Measurements from ENCODE around the gene CRACR2A.

Gene CRACR2A

DNA sequence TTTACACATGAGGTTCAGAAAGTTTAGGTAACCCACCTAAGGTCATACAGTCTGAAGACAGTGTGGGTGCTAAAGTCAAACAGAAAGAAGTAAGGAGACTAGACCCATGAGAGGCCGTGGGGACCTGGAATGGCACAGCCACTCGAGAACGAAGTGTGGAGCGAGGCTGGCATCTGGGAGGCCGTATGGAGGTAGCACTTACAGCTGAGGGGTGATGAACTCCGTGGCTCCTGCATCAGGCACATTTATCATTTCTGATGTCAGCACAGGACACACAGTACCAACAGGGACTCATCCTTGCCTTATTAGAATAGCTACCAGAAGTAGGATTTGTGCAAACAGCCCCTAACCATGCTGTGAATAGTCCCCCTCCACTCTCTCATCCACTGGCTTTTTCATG is 30.5 kb downstream of the CRACR2A start:
- DNase-seq = no peak

GRCh38 chr12:3720772-3721171 is 32.1 kb downstream of the CRACR2A start:
- no peak for DNase-seq

DNA sequence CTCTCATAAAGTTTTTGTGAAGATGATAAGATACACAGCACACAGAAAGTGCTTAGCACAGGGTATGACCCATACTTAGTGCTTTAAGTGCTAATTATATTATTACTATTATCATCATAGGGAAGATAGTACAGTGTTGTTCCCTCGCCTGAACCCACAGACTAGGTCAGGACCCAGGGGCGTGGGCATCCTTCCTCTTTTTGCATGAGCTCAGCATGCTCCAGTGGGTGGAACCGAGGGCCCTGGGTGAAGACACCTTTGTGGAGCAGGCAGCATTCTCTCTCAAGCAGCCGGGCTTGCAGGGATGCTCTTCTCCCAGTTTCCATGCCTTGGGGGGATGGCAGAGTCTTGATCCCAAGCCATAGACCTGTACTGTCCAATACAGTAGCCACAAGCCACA is 34.8 kb downstream of the CRACR2A start:
- DNase-seq = peak; percentile 69

DNA sequence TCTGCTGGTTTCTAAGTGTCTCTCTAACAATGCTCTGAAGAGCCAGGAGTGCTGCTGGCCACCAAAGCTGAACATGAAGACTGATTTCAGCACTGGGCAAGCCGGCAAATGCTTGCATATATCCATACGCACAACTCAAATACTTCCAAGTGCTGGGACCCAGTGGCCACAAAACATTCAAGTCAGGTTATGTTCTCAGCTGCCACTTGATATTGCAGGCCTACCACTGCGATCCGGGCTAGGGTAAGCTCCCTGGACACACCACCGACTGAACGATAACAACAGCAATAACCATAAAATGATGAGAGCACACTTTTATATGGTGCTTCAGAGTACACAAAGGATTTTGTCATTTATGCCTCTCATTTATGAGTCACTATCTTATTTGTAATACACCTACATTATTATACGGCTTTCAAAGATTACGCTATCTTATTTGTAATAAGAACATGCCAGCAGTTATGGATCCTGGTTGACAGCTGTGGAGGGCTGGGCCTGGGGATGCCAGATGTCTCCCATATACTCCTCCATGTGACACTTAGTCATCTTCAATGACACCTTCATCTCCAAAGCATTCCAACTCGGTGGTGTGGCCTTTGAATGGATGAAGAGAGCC is 35.5 kb downstream of the CRACR2A start:
- no peak for DNase-seq

DNA sequence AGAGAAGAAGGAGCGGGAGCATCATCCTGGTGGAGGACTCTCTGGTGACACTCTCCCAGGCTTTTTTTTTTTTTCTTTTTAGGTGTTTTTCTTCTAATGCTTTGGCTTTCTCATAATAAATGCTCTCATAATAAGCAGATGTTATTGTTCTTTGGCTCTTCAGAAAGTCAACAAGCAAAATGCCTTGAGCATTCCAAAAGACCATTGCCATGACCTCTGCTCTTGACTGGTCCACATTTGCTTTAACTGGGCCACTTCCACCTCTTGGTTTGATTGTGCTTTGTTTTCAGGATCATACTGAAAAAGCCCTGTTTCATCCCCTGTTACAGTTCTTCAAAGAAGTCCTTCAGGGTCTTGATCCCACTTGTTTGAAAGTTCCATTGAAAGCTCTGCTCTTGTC is 36.9 kb downstream of the CRACR2A start:
- DNase-seq = no peak

DNA sequence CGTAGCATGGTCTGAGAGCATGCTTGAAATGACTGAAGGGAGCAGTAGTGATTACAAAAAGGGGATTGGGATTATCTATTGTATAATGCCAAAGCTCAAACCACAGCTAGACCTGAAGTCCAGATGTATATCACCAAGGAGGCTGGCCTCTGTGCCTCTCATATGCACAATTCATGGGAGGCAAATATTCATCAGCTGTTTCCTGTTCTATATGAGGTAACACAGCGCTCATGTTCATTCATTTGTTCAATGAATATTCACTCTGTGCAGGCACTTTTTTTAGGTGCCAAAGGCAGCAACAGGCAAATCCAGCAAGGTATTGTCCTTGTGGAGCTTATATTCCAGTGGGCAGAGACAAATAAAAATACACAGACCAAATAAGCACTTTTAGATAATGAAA is 39.0 kb downstream of the CRACR2A start:
- no peak for DNase-seq

DNA sequence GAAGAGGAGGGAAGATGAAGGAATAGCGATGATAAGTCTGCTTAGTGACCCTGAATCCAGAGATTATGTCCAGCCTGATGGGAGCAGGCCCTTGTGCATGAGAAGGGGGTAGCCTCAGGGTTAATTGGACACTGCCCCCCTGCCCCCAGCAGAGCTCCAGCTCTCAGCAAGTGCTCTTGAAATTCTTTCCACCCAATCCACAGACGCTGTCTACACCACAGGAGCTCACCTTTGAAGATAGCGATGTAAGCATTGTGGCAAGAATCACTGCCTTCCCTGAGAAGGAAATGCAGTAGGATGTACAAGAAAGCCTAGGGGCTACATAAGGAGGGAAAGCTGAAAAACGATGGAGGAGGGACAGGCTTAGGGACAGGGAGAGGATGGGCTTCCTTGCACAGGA is 39.4 kb downstream of the CRACR2A start:
- DNase-seq = no peak

DNA sequence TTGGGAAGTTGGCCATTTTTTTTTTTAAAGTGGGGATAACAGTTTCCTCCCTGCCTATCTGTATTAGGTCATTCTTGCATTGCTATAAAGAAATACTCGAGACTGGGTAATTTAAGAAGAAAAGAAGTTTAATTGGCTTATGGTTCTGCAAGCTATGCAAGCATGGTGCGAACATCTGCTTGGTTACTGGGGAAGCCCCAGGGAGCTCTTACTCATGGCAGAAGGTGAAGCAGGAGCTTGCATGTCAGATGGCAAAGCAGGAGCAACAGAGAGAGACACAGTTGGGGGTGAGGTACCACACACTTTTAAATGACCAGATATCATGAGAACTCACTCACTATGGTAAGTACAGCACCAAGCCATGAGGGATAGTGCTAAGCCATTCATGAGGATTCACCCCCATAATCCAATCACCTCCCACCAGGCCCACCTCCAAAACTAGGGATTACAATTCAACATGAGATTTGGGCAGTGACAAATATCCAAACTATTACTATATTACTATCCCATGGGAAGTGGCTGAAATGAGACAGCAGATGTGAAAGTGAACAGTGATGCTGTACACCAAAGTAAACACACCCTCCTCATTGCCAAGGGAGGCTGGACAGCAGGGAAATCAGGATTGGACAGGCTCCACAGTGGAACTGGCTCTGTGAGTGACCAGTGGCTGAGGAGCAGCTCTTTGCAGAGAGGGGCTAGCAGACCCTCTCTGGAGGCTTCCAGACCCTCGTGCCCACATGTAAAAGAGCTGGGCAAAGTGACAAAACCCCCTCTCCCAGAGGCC is 40.5 kb downstream of the CRACR2A start:
- no peak for DNase-seq

- DNase-seq = no peak
Observed at GRCh38 chr12:3705354-3705675, 47.6 kb downstream of the CRACR2A start.

GRCh38 chr12:3704512-3705353 is 48.2 kb downstream of the CRACR2A start:
- DNase-seq = peak; percentile 63

- no peak for DNase-seq
Observed at GRCh38 chr12:3700861-3701260, 52.0 kb downstream of the CRACR2A start.

GRCh38 chr12:3698218-3698974 is 54.5 kb downstream of the CRACR2A start:
- DNase-seq = no peak

- no peak for DNase-seq
Observed at GRCh38 chr12:3697311-3697870, 55.5 kb downstream of the CRACR2A start.

DNA sequence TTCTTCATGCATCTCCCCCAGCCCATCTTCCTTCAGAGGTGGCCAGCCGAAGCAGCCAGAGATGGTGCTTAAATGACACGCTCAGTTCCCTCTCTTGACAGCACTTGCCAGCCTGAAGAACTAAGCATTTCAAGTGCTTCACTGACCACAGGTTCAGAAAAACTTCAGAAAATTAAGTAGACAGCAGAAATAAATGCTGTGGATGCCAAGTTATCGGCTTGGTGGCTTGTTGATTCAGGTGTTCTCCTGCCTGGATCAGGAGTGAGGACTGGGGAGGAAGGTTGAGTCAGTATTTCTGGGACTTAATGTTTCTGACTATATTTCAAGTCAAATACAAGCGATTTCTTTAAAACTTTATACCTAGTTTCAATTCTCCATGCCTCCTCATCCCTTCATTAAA is 58.2 kb downstream of the CRACR2A start:
- no peak for DNase-seq

DNA sequence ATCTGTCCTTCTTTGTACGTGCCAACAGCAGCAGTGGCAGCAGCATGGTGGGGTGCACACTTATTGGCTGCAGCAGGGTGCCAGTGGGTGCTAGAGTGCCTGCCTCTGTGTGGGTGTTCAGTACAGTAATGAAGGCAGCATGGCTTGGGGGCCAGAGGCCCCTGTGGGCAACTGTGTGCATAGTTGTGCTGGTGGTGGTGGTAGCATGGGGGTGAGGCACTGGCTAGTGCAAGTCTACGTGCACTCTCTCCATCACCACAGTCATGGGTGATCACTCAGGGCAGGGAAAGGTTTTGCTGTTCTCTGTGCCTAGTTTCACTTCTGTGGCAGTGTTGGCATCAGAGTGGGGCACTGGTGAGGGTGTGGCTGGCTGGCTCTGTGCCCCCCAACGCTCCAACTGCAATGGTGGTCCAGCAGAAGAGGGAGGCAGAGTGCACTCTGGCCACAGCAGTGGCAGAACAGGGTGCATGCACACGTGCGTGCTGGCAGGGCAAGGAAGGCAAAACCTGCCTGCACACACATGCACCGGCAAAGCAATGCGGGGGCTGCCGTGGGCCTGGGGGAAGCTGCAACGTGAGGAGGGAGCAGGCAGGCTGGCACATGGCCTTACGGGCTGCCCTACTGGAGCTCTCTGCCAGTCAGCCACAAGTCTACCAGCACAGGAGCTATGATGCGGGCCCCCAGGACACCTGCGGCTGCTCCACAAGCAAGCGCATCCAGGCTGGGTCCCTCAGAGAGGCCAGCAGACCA is 60.1 kb downstream of the CRACR2A start:
- DNase-seq = no peak

DNA sequence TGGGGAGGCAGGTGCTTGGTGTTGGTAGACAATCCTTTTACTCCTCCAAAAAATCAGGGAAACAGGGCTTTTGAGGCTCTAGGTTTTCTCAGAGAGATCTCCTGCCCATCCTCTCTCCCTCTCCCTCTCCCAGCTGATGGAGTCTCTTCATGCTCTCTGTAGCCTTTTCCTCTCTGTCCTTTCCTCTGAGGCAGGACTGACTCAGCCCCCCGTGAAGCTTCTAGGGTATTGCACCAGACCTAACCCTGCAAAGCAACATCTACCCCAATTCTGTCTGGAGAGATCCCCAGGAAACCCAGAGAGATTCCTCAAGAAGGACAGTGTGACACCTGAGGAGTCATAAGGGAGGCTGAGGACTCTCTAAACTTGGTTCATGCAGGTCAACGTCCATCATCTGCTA is 66.4 kb downstream of the CRACR2A start:
- no peak for DNase-seq

GRCh38 chr12:3685830-3686229 is 67.1 kb downstream of the CRACR2A start:
- DNase-seq = no peak

- no peak for DNase-seq
Observed at GRCh38 chr12:3684449-3685051, 68.4 kb downstream of the CRACR2A start.

DNA sequence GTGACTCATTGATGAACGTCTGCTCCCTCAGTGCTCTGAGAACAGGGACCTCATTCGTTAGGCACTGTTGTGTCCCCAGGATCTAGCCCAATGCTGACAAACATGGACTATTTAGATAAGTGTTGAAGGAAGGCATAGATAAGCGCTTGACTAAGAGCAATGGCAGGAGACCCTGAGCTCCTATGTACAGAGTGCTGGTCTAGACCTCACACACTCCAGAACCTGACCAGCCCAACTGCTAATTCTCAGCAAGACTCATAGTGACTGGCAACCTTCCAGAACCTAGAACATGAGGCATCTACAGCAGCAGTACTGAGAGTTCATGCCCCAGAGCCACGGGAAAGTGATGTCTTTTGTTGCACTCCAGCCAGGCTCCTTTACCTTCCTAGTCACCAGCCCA is 69.2 kb downstream of the CRACR2A start:
- no peak for DNase-seq

DNA sequence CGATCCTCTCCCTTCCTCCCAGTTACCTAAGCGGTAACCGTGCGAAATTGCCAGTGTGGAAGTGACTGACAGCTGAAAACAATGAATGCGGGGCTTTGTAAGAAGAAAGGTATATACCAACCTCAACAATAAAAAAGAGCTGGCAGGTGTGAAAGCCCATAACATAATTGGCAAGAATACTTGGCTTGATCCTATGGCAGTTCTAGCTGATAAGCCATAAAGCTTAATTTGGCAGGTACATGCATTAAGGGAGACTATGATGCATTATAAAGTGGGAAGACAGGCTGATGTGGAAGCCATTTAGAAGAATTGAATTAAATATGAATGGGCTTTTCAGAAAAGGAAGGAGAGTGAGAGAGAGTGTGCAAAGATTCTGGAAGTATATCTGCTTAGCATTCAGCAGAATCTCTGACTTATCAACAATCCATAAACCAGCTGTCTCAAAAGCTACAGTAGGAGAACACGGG is 71.3 kb downstream of the CRACR2A start:
- no peak for DNase-seq

GRCh38 chr12:3680919-3681594 is 71.9 kb downstream of the CRACR2A start:
- no peak for DNase-seq
